Activated T-cell treated with anti-CD3 and anti-CD28 coated beads, Interleukin-2, amount 50 U/mL, for 48 hours (primary cell): Measurements from ENCODE around the gene MUCL1.
"Not testable (repeated sequence)": the region's sequence is repeated elsewhere in the genome, so short reads cannot be mapped to it uniquely, and the experiment has no call there.

Experiments
- DNase-seq, 2 experiments: peaks; one replicate each; pipeline ENCODE4 v3.0.0-alpha.2; 2020

Gene MUCL1

GRCh38 chr12:54853933-54854538, at the start of gene MUCL1:
MUCL1 (plus strand) TSS chr12:54854516; CDS start chr12:54854583, 67 bp downstream.
- peak; percentile 76 to 79 for DNase-seq

GRCh38 chr12:54821676-54822075, 32.6 kb upstream of the MUCL1 start:
- no peak for DNase-seq

GRCh38 chr12:54824402-54824801, 29.9 kb upstream of the MUCL1 start:
- DNase-seq, result no peak

DNA sequence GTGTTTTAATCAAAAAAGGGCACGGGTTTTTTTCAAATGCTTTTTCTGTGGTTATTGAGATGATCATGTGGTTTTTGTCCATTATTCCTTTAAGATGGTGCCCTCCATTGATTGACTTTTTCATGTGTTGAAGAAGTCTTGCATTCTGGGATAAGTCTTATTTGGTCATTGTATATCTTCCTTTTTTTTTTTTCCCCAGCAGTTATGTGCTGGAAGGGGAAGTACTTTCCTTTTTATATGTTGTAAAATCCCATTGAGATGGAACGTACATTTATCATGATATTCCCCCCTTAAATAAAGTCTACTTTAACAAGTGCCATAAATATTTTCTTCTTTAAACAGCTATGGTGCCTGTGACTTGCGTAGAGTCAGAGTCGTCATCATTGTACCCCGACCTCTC, 24.8 kb upstream of the MUCL1 start:
- no peak for DNase-seq

DNA sequence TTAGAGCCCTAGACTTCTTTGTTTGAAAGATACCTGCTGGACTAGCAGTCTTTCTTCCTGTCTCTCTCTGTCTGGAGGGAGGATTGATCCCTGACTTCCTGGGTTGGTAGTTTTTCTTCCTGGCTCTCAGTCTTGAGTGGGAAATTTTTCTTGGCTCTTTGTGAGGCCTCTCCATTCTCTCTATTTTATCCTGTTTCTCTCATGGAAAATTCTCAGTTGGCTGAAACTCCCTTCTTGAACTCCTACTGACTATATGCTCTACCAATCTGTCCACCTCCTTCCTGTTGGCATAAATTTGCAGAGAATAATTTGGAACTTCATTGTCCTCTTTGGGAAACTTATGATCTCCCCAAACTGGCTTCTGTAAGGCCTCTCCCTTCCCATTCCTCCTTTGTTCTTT, 24.1 kb upstream of the MUCL1 start:
- DNase-seq, result no peak

DNA sequence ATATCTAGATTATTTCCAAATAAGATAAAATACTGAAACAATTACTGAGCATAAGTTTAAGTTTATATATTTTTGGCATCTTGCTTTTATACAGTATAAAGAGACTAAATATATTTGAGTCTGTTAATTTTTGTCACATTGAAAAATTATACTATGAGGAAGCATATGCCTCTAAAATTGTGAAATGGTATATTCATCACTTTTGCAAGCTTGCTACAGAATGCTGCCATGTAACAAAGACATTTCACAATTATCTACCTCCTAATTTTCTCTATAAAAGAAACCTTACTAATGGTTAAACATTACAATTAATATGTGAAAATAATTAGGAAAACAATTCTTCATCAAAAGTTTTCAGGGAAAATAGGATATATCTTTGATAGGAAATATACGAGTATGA, 22.7 kb upstream of the MUCL1 start:
- DNase-seq, result no peak

- DNase-seq, result no peak
These were observed 14.0 kb upstream of the MUCL1 start for GRCh38 chr12:54840244-54840865.

GRCh38 chr12:54857406-54857805, 3.1 kb downstream of the MUCL1 start:
- DNase-seq, result no peak

GRCh38 chr12:54858562-54858961, 4.2 kb downstream of the MUCL1 start:
- no peak for DNase-seq

DNA sequence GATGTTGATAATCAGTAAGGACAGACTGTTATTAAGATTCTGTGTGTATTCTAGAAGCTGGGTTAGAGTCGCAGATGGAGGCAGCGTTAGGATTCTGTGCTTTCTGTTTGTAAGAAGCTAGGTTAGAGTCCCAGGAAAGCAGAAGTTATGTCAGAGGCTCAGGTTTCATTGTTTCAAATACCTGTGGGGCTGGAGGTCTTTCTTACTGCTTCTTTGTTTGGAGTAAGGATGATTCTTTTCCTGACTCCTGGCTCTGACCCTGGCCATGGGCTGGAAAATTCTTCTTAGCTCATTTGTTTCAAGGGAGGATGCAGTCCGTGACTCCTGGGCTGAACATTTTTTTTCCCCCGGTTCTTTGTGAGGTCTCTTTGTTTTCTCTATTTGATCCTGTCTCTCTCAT, 5.2 kb downstream of the MUCL1 start:
- DNase-seq, result no peak

- no peak for DNase-seq
These were observed 7.6 kb downstream of the MUCL1 start for GRCh38 chr12:54861927-54862326.

DNA sequence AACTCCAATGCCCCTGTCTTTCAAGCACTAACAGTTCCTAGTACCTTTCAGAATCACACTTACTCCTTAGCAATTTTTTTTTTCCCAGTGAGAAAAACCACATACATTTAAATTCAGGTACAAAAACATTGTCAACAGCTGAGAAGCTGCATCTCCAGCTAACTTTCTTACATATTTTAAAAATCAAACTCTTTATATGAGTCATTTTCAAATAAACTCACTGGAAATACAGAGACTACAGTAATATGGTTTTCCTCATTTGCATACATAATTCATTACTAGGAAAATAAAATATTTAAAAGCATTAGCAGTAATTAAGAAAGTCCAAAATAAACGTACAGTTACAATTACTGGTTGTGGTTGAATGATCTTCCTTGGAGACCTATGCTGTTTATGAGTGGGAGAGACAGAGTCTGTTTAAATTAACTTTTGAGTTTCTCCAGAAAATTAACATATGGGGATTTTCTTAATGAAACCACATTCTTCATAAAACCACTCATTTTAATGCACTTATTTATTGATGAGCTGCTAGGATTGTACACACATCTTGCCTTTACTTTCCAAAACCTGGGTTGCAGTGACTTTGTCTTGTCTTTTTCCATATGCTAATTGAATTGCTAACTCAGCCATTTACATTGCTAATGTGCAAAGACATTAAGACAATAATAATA, 9.8 kb downstream of the MUCL1 start:
- DNase-seq, result no peak

DNA sequence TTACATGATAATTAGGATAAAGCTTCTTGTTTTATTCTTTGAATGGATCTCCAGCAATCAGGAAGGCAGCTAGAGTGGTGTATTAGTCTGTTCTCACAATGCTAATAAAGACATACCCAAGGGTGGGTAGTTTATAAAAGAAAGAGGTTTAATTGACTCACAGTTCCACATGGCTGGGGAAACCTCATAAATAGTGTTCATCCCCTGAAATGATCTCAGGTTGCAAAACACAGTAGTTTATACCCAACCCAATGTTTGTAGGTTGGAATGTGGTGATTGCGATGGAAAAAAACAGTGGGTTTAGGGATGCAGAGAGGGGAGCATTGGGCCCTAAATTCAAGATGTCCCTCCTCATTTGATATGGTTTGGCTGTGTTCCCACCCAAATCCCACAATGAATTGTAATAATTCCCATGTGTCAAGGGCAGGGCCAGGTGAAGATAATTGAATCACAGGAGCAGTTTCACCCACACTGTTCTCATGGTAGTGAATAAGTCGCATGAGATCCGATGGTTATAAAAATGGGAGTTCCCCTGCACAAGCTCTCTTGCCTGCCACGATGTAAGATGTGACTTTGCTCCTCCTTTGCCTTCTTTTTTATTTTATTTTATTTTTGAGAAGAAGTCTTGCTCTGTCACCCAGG, 11.5 kb downstream of the MUCL1 start:
- DNase-seq, result peak; percentile 31 to 40

GRCh38 chr12:54868690-54869089, 14.4 kb downstream of the MUCL1 start:
- no peak for DNase-seq

DNA sequence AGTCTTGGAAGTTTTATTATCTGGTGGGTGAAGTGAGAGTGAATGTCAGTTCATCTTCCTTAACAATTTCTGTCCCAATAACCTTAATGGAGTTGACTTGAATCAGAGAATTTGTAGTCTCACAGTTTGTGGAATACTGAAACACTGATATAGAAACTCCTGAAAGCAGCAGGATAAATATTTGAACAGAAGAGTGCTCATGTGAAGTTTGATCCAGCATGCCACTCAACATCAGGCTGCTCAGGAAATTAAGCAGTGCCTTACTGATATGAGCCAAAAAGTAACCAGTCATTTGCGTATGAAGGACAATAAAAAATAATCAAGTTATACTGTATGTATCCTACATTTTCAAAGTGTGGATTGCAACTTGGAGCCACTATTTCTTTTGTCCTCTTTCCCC, 15.7 kb downstream of the MUCL1 start:
- DNase-seq, result no peak

- DNase-seq, result no peak
These were observed 16.3 kb downstream of the MUCL1 start for GRCh38 chr12:54870617-54871016.

- DNase-seq, result no peak
These were observed 24.8 kb downstream of the MUCL1 start for GRCh38 chr12:54879150-54879549.

GRCh38 chr12:54879579-54879978, 25.3 kb downstream of the MUCL1 start:
- DNase-seq, result no peak

- DNase-seq, result no peak
These were observed 27.8 kb downstream of the MUCL1 start for GRCh38 chr12:54882079-54882478.

DNA sequence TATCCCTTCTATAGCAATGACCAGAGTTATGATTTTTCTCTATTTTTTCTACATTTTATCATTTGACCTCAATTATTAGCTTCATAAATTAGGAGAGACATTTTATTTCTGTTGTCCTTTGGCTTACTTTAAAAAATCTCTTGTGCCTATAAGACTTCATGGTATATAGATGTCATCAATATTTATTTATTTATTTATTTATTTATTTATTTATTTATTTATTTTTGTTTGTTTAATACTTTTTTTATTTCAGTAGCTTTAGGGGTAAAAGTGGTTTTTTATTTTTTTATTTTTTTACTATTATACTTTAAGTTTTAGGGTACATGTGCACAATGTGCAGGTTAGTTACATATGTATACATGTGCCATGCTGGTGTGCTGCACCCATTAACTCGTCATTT, 28.3 kb downstream of the MUCL1 start:
- DNase-seq, result not testable (repeated sequence)

GRCh38 chr12:54888428-54888827, 34.1 kb downstream of the MUCL1 start:
- DNase-seq, result not testable (repeated sequence)

- DNase-seq, result no peak
These were observed 36.0 kb downstream of the MUCL1 start for GRCh38 chr12:54890339-54890738.

DNA sequence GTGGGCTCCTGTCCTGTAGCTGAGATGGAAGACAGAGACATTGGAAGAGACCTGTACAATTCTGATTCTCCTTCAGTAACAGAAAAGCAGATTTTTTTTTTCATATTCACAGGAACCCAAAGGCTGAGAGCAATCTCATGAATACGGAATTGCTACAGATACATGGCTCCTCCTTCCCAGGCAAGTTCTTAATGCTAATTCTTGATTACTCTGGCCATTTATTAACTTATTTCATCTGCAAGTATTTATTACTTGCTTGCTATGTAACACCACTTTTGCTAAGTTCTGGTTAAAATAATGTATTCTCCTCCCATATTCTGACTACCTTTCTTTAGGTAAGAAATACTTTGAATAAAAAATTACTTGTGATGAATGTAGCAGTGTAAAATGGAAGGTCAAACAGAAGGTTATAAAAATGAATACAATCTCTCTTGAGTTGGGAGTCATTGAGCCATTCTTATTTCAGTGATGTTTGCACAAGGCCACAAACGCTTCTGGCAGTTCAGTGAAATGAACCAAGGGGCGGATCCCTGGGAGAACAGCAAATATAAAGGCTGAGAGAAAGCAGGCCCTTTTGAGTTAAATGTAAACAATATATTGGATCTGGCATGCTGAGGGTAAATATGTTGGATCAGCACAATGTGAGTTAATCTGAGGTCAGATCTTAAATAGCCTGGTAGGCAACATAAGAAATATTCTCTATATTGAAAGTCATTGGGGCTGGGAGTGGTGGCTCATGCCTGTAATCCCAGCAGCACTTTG, 37.6 kb downstream of the MUCL1 start:
- DNase-seq, result no peak
